Lung (tissue), 12 donors: ENCODE results near the gene GPD1L. TPM values are rescaled to one million over a fixed set of nuclear protein-coding genes. Genes with fewer than 3 reads are reported as not detected.
A peak's percentile ranks its signal among the peaks of the same experiment; 100 is the strongest.

ENCODE experiments used
- ATAC-seq: fragments of 200-7000 bp; cut with Tn5 transposase; one replicate; pipeline ENCODE4 v1.9.1; 2020; ENCODE audit warnings: moderate number of reproducible peaks; ENCODE audit not compliant: insufficient read depth, low FRiP score
- DNase-seq, 3 donors: peaks; one replicate each; pipeline ENCODE4 v3.0.0-alpha.2; 2013 to 2017
- H3K27ac ChIP-seq, 2 donors: one replicate each; pipeline ENCODE4 v1.5.1; 2013; ENCODE audit warnings: mild to moderate bottlenecking in 2 of 2, moderate library complexity in 2 of 2, control low read depth in 1 of 2, inconsistent platforms in 1 of 2, low read depth in 1 of 2, low read length in 1 of 2
- H3K27me3 ChIP-seq, 3 donors: one replicate each; pipeline ENCODE4 v1.5.1; 2013; ENCODE audit warnings: low read length in 2 of 3; ENCODE audit not compliant: control insufficient read depth in 3 of 3, insufficient read depth in 3 of 3
- H3K36me3 ChIP-seq, 4 donors: one replicate each; pipeline ENCODE4 v1.5.1; 2013; ENCODE audit warnings: low read length in 4 of 4, mild to moderate bottlenecking in 1 of 4, moderate library complexity in 1 of 4; ENCODE audit not compliant: control insufficient read depth in 4 of 4, insufficient read depth in 4 of 4
- H3K4me1 ChIP-seq, 5 donors: one replicate each; pipeline ENCODE4 v1.5.1; 2013; ENCODE audit warnings: low read length in 5 of 5, mild to moderate bottlenecking in 2 of 5, moderate library complexity in 1 of 5; ENCODE audit not compliant: control insufficient read depth in 5 of 5, insufficient read depth in 5 of 5
- H3K4me3 ChIP-seq: one replicate; pipeline ENCODE4 v1.5.1; 2013; ENCODE audit warnings: mild to moderate bottlenecking, control low read depth, moderate library complexity
- H3K9ac ChIP-seq, 2 donors: one replicate each; pipeline ENCODE4 v1.5.1; 2013; ENCODE audit warnings: low read length in 2 of 2, control low read depth in 1 of 2; ENCODE audit not compliant: insufficient read depth in 1 of 2
- H3K9me3 ChIP-seq, 4 donors: one replicate each; pipeline ENCODE4 v1.5.1; 2013; ENCODE audit warnings: low read length in 3 of 4, mild to moderate bottlenecking in 1 of 4, moderate library complexity in 1 of 4; ENCODE audit not compliant: control insufficient read depth in 4 of 4, insufficient read depth in 3 of 4
- WGBS, 2 donors: extraction: QIAGEN DNeasy Blood & Tissue Kit; methylation state at CpG; one replicate each; pipeline ENCODE4 v1.1.7; 2013; 5-methylcytosine and 5-hydroxymethylcytosine counted together
- polyA plus RNA-seq, 2 donors: library from polyadenylated mRNA; stranded (reverse); fragments of 200-250 nt; gene quantifications; one replicate each; pipeline ENCODE4 v1.2.1, GENCODE V29; 2013
- total RNA-seq, 2 donors: library from RNA; depleted of rRNA in 1 of 2; stranded (reverse); fragments of >200 nt in 1 of 2; gene quantifications; one replicate each; pipeline ENCODE4 v1.2.1, GENCODE V29; 2014 to 2021
- TF ChIP-seq, protein P1 (sequence below): IDR thresholded peaks from 2 replicates; pipeline ENCODE4 v1.5.1; 2012; ENCODE audit warnings: mild to moderate bottlenecking; ENCODE audit errors: control extremely low read depth, extremely low read depth
- donor health status: control.
- donor health status: control.
- donor health status: Bipolar disorder and iron deficiency.
- donor health status: healthy.
- donor health status: DM: yes; HTN: yes; CAD: no.

Gene GPD1L
- total and polyA plus RNA-seq, 4 donors: 20.5 to 58.8 (median 37.1) TPM

DNA sequence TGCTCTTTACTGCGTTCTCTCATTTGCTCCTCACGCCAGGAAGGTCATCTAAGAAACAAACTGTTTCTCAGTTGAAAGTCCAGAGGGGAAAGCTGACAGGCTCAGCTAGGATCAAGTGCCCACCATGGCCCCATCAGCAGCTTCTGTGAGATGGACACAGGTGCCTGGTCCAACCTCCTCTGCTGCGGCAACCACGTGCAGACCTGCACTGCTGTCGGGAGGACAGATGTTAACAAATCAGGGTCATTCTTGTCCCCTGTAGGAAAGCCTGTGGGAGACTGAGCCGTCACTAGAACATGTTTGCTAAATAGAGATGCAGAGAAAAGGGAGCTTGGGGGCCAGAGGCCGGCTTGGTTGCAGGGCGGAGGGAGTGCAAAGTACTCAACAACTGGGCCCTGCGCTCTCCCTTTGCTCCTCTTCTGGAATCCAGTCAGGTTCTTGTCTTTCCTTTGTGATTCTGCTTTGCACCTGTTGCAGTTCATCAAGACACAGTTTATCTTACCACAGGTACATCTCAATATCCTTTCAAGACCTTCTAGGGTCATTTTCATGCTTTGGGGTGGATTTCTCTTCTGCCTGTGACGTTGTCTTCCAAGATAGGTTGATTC, 20.9 kb downstream of the GPD1L start:
- no peaks in the 10 kb centered on the region for H3K27me3 ChIP-seq
- no peak overlapping the region for H3K9ac ChIP-seq
- no peak overlapping the region for H3K4me3 ChIP-seq
- ATAC-seq (no peak), DNase-seq (no peak)
- 94 to 95% methylated on average over 10 of the region's 10 CpGs for WGBS, 2 donors
- peaks cover 0 to 13% (median 6%) of the 10 kb centered on the region in 5 donors for H3K4me1 ChIP-seq
- peaks cover 0 to 2% (median 0%) of the 10 kb centered on the region in 4 donors for H3K9me3 ChIP-seq
- peak overlapping the region in 1 of 2 donors; percentile 70 for H3K27ac ChIP-seq
- TF ChIP-seq, protein P1, sequence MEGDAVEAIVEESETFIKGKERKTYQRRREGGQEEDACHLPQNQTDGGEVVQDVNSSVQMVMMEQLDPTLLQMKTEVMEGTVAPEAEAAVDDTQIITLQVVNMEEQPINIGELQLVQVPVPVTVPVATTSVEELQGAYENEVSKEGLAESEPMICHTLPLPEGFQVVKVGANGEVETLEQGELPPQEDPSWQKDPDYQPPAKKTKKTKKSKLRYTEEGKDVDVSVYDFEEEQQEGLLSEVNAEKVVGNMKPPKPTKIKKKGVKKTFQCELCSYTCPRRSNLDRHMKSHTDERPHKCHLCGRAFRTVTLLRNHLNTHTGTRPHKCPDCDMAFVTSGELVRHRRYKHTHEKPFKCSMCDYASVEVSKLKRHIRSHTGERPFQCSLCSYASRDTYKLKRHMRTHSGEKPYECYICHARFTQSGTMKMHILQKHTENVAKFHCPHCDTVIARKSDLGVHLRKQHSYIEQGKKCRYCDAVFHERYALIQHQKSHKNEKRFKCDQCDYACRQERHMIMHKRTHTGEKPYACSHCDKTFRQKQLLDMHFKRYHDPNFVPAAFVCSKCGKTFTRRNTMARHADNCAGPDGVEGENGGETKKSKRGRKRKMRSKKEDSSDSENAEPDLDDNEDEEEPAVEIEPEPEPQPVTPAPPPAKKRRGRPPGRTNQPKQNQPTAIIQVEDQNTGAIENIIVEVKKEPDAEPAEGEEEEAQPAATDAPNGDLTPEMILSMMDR: no peak
- peaks cover 3 to 9% (median 8%) of the 10 kb centered on the region in 4 donors for H3K36me3 ChIP-seq

DNA sequence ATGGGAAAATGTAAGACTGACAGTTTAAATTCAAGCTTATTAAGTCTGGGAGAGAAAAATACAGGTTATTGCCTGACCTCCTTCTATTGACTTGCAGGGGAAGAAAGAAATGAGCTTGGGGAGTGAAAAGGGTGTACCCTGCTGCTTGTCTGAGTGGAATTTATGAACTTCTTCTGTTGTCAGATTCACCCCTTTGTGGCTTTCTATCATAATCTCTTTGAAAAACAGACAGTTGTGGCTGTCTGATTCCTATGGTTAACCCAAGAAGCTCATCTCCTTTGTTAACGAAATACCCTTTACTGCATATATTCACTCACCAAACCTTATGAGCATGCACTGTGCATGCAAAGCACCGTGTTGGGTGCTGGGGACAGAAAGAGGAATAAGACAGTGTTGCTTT, 22.5 kb downstream of the GPD1L start:
- 87 to 88% methylated on average over 2 of the region's 2 CpGs for WGBS, 2 donors
- TF ChIP-seq, protein P1: no peak
- H3K9me3 ChIP-seq: peaks cover 0 to 2% (median 0%) of the 10 kb centered on the region in 4 donors
- H3K4me3 ChIP-seq: no peak overlapping the region
- ATAC-seq: no peak
- no peaks in the 10 kb centered on the region for H3K27me3 ChIP-seq
- H3K27ac ChIP-seq: no peak overlapping the region
- no peak overlapping the region for H3K9ac ChIP-seq
- DNase-seq: no peak
- peaks cover 0 to 17% (median 3%) of the 10 kb centered on the region in 5 donors for H3K4me1 ChIP-seq
- peaks cover 3 to 9% (median 8%) of the 10 kb centered on the region in 4 donors for H3K36me3 ChIP-seq

DNA sequence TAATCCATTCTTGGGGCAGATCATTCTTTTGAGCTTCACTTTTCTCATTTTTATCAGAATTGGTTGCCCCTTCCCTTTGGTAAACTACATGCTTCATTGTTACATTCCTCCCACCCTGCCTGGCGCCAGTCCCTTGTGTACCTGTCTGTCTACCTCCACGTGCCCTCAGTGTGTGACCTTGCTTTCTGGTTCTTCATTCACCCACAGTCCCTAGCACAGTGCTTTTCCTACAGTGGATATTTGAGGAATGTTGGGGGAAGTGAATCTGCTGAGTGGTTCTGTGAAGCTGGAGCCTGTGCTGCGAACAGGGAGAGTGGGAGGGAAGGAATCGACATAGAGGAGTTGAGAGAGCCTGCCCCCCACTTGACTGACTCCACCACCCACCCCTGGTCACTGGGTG, 23.4 kb downstream of the GPD1L start:
- DNase-seq (no peak), ATAC-seq (no peak)
- Histone ChIP-seq H3K36me3 (peaks cover 3 to 10% (median 9%) of the 10 kb centered on the region in 4 donors), H3K4me3 (no peak overlapping the region), H3K9me3 (peaks cover 0 to 2% (median 0%) of the 10 kb centered on the region in 4 donors), H3K9ac (no peak overlapping the region), H3K4me1 (peaks cover 0 to 17% (median 3%) of the 10 kb centered on the region in 5 donors), H3K27me3 (no peaks in the 10 kb centered on the region), H3K27ac (no peak overlapping the region)
- TF ChIP-seq, protein P1: no peak
- 81 to 94% methylated on average over 4 of the region's 4 CpGs for WGBS, 2 donors
